ENCODE data around the gene BRCA1. TPM values are rescaled to one million over a fixed set of nuclear protein-coding genes. Genes with fewer than 3 reads are reported as not detected.
"Not testable (repeated sequence)": the region's sequence is repeated elsewhere in the genome, so short reads cannot be mapped to it uniquely, and the experiment has no call there.

The BRCA1 gene
- total RNA-seq, 4 donors from 2014 or later: 6.3 to 20.7 (median 9.8) TPM

- intact Hi-C loops (cut with DNase I): no loop called here
- H3K4me3 ChIP-seq: no peak overlapping the region
- peaks cover 0 to 23% (median 0%) of the 10 kb centered on the region in 3 donors for H3K36me3 ChIP-seq
- TF ChIP-seq POLR2A (IDR thresholded peaks at IDR 0.05) (no peak), CTCF (IDR thresholded peaks at IDR 0.05) (no peak)
- H3K27me3 ChIP-seq: no peaks in the 10 kb centered on the region
- no peak overlapping the region for H3K27ac ChIP-seq
- H3K4me1 ChIP-seq: no peaks in the 10 kb centered on the region
- H3K9me3 ChIP-seq: no peaks in the 10 kb centered on the region
- no peak for DNase-seq
- WGBS, 2 donors: 94 to 97% methylated on average over 1 of the region's 1 CpG
Observed at GRCh38 chr17:43106552-43106951, 18.6 kb downstream of the BRCA1 start.

- Histone ChIP-seq H3K36me3 (peaks cover 0 to 23% (median 0%) of the 10 kb centered on the region in 3 donors), H3K9me3 (no peaks in the 10 kb centered on the region), H3K4me3 (no peak overlapping the region), H3K27ac (no peak overlapping the region), H3K4me1 (no peaks in the 10 kb centered on the region), H3K27me3 (no peaks in the 10 kb centered on the region)
- intact Hi-C loops (cut with DNase I): no loop called here
- no peak for TF ChIP-seq POLR2A (IDR thresholded peaks at IDR 0.05)
- TF ChIP-seq CTCF (IDR thresholded peaks at IDR 0.05): no peak
- DNase-seq: no peak
Observed at GRCh38 chr17:43105146-43105545, 20.0 kb downstream of the BRCA1 start.

GRCh38 chr17:43104665-43105064, 20.5 kb downstream of the BRCA1 start:
- intact Hi-C loops (cut with DNase I): no loop called here
- Histone ChIP-seq H3K4me3 (no peak overlapping the region), H3K27me3 (no peaks in the 10 kb centered on the region), H3K36me3 (peaks cover 0 to 23% (median 0%) of the 10 kb centered on the region in 3 donors), H3K9me3 (no peaks in the 10 kb centered on the region), H3K4me1 (no peaks in the 10 kb centered on the region), H3K27ac (no peak overlapping the region)
- 81 to 87% methylated on average over 3 of the region's 3 CpGs for WGBS, 2 donors
- TF ChIP-seq POLR2A (IDR thresholded peaks at IDR 0.05): no peak
- TF ChIP-seq CTCF (IDR thresholded peaks at IDR 0.05): no peak
- no peak for DNase-seq

- H3K27ac ChIP-seq; intact Hi-C loops (cut with DNase I); DNase-seq; H3K27me3 ChIP-seq; H3K9me3 ChIP-seq; H3K4me3 ChIP-seq; H3K4me1 ChIP-seq: not testable (repeated sequence)
- peaks cover 0 to 12% (median 0%) of the 10 kb centered on the region in 3 donors for H3K36me3 ChIP-seq
- WGBS, 2 donors: 74 to 85% methylated on average over 3 to 4 of the region's 5 CpGs
Observed at GRCh38 chr17:43095364-43095763, 29.8 kb downstream of the BRCA1 start.

- 84 to 86% methylated on average over 4 of the region's 4 CpGs for WGBS, 2 donors
- H3K27ac ChIP-seq: no peak overlapping the region
Observed at GRCh38 chr17:43094129-43094835, 30.9 kb downstream of the BRCA1 start.

More at GRCh38 chr17:43094129-43094835, 30.9 kb downstream of the BRCA1 start:
- Histone ChIP-seq H3K9me3 (no peaks in the 10 kb centered on the region), H3K27me3 (no peaks in the 10 kb centered on the region), H3K36me3 (peaks cover 0 to 12% (median 0%) of the 10 kb centered on the region in 3 donors), H3K4me1 (no peaks in the 10 kb centered on the region), H3K4me3 (no peak overlapping the region)
- no peak for DNase-seq
- intact Hi-C loops (cut with DNase I): no loop called here
- no peak for TF ChIP-seq CTCF (IDR thresholded peaks at IDR 0.05)

Data from esophagus squamous epithelium (tissue), 5 donors.